ENCODE measurements around the gene DDX39B. TPM values are rescaled to one million over a fixed set of nuclear protein-coding genes. Genes with fewer than 3 reads are reported as not detected.

Gene DDX39B
- total RNA-seq, 1 experiment from 2014 or later = 813 TPM

DNA sequence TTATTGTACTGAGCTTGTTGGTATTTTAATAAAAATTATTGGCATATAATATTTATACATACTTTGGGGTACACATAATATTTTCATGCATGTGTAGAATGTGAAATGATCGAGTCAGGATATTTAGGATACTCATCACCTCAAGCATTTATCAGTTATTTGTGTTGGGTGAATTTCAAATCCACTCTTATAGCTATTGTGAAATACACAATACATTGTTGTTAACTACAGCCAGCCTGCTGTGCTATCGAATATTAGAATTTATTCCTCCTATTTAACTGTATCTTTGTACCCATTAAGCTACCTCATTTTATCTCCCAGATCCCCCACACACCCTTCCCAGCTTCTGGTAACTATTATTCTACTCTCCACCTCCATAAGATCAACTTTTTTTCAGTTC is 58.4 kb downstream of the DDX39B start:
- Mint-ChIP-seq H3K27ac (no peak overlapping the region), H3K27me3 (ENCODE audit: low read depth) (peaks cover 5% of the 10 kb centered on the region), H3K36me3 (ENCODE audit: insufficient read depth in 1 of 3, low read depth in 3 of 3) (no peaks in the 10 kb centered on the region), H3K4me3 (no peak overlapping the region), H3K9me3 (peaks cover 0 to 3% of the 10 kb centered on the region in 2 experiments; a peak in 1 of 5 replicates), H3K4me1 (peaks cover 3 to 7% of the 10 kb centered on the region in 2 experiments)
- Histone ChIP-seq H3K56ac (ENCODE audit: insufficient read length, low read depth, low read length) (no peak overlapping the region), H3K23me2 (ENCODE audit: insufficient read length, low read depth, low read length, poor library complexity, severe bottlenecking) (no peaks in the 10 kb centered on the region), H3K14ac (ENCODE audit: insufficient read depth, low read length) (no peak overlapping the region), H3K4me1 (ENCODE audit: insufficient read depth, low read length) (no peaks in the 10 kb centered on the region; the same call in 1 of the 2 replicates), H3K4me2 (ENCODE audit: insufficient read depth, insufficient read length, low read length) (no peak overlapping the region), H2BK5ac (ENCODE audit: insufficient read length, low read length) (no peak overlapping the region), H4K20me1 (ENCODE audit: control insufficient read depth, insufficient read depth, insufficient read length) (no peaks in the 10 kb centered on the region), H3K27ac (ENCODE audit: insufficient read length, low read depth, low read length) (no peak overlapping the region), H3K79me1 (ENCODE audit: insufficient read depth, low read depth, low read length, poor library complexity, severe bottlenecking) (no peaks in the 10 kb centered on the region), H4K5ac (ENCODE audit: insufficient read length, low read depth, low read length) (no peak overlapping the region), H4K91ac (ENCODE audit: insufficient read length, low read depth, low read length) (no peak overlapping the region), H2AK5ac (ENCODE audit: insufficient read length, low read length) (no peak overlapping the region), H2BK20ac (ENCODE audit: low read depth, low read length, poor library complexity, severe bottlenecking) (no peak overlapping the region), H3K4ac (ENCODE audit: low read depth, low read length) (no peak overlapping the region), H3T11ph (ENCODE audit: low read length) (no peak overlapping the region), H4K8ac (replicated peaks; ENCODE audit: insufficient read length, low read depth, low read length) (no peak overlapping the region), H2AFZ (ENCODE audit: low read length) (no peak overlapping the region), H3K23ac (ENCODE audit: insufficient read length, low read depth, low read length) (no peak overlapping the region), H3K79me2 (ENCODE audit: insufficient read depth, low read length) (no peaks in the 10 kb centered on the region), H3K18ac (ENCODE audit: insufficient read length, low read depth, low read length) (no peak overlapping the region), H3K9me3 (ENCODE audit: control insufficient read depth, low read depth, low read length) (no peaks in the 10 kb centered on the region), H2BK120ac (ENCODE audit: low read depth, low read length, poor library complexity, severe bottlenecking) (no peak overlapping the region), H2BK12ac (ENCODE audit: insufficient read length, low read depth, low read length) (no peak overlapping the region), H2BK15ac (ENCODE audit: low read depth, low read length) (no peak overlapping the region), H3K27me3 (ENCODE audit: insufficient read depth, low read length) (no peaks in the 10 kb centered on the region), H3K9ac (ENCODE audit: extremely low read depth, insufficient read length, low read length) (no peak overlapping the region)
- DNase-seq = no peak
- no CpG with 5 or more reads among the region's 2 CpGs for WGBS (ENCODE audit: extremely low coverage, insufficient read length, low lambda C conversion rate)
- TF ChIP-seq CTCF (conservative IDR thresholded peaks at IDR 0.05) = no peak
